ENCODE data around the gene HASPIN. TPM values are rescaled to one million over a fixed set of nuclear protein-coding genes. Genes with fewer than 3 reads are reported as not detected.

The HASPIN gene
- total RNA-seq, 4 donors from 2014 or later = 0.21 TPM; not detected in 3

- Histone ChIP-seq H3K36me3 (no peaks in the 10 kb centered on the region), H3K27ac (no peak overlapping the region), H3K9me3 (no peaks in the 10 kb centered on the region), H3K27me3 (peaks cover 0 to 7% of the 10 kb centered on the region in 2 donors), H3K4me3 (no peak overlapping the region), H3K4me1 (peaks cover 0 to 13% (median 7%) of the 10 kb centered on the region in 4 donors)
- DNase-seq (ENCODE audit: low spot score in 2 of 2) = no peak
- TF ChIP-seq EP300 (IDR thresholded peaks at IDR 0.05) (no peak), POLR2A (IDR thresholded peaks at IDR 0.05) (no peak), CTCF (IDR thresholded peaks at IDR 0.05) (no peak)
- WGBS, 2 donors = 71 to 80% methylated on average over 8 of the region's 8 CpGs
Measured at GRCh38 chr17:3735515-3735914, 11.8 kb downstream of the HASPIN start.

DNA sequence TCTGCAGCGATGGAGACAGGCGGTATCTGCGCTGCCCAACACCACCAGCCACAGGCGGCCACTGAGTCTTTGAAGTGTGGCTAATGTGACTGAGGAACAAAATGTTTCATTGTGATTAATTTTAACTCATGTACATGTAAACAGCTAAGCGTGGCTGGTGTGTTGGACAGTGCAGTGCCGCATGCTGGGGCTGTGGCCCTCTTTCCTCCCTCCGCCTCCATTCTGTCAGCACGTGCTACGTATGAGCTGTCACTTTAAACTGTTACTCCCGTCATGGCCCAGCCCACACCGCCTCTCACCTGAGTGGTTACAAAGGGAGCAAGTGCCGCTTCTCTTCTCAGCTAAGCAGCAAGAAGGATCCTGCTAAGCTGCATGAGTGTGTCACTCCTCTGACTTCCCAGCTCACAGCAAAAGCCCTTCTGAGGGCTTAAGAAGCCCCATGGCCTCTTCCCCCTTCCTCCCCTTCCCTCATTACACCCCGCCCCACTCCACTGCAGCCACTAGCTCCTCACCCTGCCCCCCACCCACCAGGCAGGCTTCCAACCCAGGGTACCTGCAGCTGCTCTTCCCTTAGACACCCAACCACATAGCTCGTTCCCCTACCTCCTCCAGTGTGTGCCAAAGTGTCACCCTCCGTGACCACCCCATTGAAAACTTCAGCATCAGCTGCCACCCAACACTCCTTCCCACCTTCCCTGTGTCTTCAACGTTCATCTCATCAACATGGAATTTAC lies 15.0 kb downstream of the HASPIN start:
- peak overlapping the region in 1 of 4 donors; percentile 20 for H3K27ac ChIP-seq
- DNase-seq (ENCODE audit: low spot score in 2 of 2) = no peak
- TF ChIP-seq CTCF (IDR thresholded peaks at IDR 0.05) (no peak), POLR2A (IDR thresholded peaks at IDR 0.05) (no peak), EP300 (IDR thresholded peaks at IDR 0.05) (no peak)
- H3K36me3 ChIP-seq = no peaks in the 10 kb centered on the region
- 51 to 67% methylated on average over 14 to 16 of the region's 16 CpGs for WGBS, 2 donors
- peaks cover 0 to 7% of the 10 kb centered on the region in 2 donors for H3K27me3 ChIP-seq
- no peak overlapping the region for H3K4me3 ChIP-seq
- H3K9me3 ChIP-seq = no peaks in the 10 kb centered on the region
- peaks cover 0 to 13% (median 7%) of the 10 kb centered on the region in 4 donors for H3K4me1 ChIP-seq

DNA sequence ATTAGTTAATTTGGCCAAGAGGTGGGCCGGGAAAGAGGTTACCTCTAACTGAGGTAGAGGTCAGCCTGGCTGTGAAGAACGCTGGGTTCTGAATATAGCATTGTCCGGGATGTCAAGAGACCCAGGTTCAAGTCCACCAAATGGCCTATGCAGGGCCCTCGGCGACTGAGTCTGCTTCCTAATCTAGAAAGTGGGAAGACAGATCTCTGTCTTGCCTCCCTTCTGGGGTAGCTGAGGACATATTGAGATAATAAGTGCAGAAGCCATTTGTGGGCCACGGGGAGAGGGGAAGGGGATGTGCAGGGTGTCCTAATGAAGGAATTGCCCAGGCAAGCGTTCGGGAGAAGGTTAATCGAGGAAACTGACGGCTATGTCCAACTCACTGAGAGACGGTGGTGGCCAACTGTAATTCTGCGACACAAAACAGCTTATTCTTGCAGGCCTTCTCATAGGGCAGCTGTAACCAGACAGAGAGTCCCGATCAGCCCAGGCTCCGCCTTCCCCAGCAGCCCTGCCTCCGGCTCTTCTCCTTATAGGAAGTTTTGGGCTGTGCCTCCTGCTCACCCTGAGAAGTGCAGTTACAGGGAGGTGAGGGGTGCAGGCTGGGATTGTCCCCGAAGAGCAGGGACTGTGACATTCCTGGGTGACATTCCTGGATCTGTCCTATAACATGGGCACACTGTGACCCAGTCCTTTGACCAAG lies 15.9 kb downstream of the HASPIN start:
- H3K4me3 ChIP-seq = no peak overlapping the region
- no peak for DNase-seq (ENCODE audit: low spot score in 2 of 2)
- 76 to 78% methylated on average over 16 of the region's 16 CpGs for WGBS, 2 donors
- no peak overlapping the region for H3K27ac ChIP-seq
- H3K9me3 ChIP-seq = no peaks in the 10 kb centered on the region
- peaks cover 0 to 7% of the 10 kb centered on the region in 2 donors for H3K27me3 ChIP-seq
- peaks cover 0 to 13% (median 7%) of the 10 kb centered on the region in 4 donors for H3K4me1 ChIP-seq
- no peaks in the 10 kb centered on the region for H3K36me3 ChIP-seq
- no peak for TF ChIP-seq EP300 (IDR thresholded peaks at IDR 0.05)
- no peak for TF ChIP-seq POLR2A (IDR thresholded peaks at IDR 0.05)
- no peak for TF ChIP-seq CTCF (IDR thresholded peaks at IDR 0.05)

DNA sequence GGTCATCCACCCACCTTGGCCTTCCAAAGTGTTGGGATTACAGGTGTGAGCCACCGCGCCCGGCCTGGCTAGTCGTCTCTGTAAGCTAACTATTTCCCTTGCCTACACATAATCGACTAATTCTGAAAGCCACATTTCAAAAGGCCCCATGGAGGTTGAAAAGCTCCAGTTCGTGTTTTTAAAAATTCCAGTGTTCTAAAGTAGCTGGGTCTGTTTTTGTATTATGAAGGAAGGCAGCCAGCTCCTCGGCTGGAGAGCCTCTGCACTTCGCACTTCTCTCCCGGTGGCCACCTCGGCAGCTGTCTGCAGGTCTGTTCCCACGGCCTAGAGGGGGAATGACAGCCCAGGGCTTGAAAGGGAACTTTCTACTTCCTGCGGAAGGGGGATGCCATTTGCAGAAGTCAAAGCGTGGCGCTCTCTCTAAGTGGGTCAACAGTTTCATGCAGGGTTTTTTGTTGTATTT lies 16.9 kb downstream of the HASPIN start:
- DNase-seq (ENCODE audit: low spot score in 2 of 2) = no peak
- H3K27me3 ChIP-seq = peaks cover 0 to 7% of the 10 kb centered on the region in 2 donors
- no peaks in the 10 kb centered on the region for H3K9me3 ChIP-seq
- H3K36me3 ChIP-seq = no peaks in the 10 kb centered on the region
- TF ChIP-seq POLR2A (IDR thresholded peaks at IDR 0.05) (no peak), EP300 (IDR thresholded peaks at IDR 0.05) (no peak), CTCF (IDR thresholded peaks at IDR 0.05) (no peak)
- H3K27ac ChIP-seq = no peak overlapping the region
- H3K4me1 ChIP-seq = peaks cover 0 to 13% (median 7%) of the 10 kb centered on the region in 4 donors
- 55 to 59% methylated on average over 14 of the region's 14 CpGs for WGBS, 2 donors
- H3K4me3 ChIP-seq = no peak overlapping the region

DNA sequence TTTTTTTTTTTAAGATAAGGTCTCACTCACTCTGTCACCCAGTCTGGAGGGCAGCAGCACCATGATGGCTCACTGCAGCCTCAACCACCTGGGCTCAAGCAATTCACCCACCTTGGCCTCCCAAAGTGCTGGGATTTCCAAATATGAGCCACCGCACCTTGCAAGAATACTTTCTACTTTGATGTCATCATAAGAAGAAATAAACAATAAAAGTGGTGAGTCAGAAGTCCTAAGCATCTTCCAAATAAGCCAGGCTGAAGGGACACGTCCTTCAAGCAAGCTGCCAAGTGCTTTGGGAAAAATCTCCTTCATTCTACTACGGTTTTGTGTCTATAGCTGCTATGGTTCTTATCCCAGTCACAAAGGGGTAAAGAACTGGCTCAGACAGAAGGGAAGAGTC lies 20.3 kb downstream of the HASPIN start:
- TF ChIP-seq EP300 (IDR thresholded peaks at IDR 0.05) = no peak
- TF ChIP-seq POLR2A (IDR thresholded peaks at IDR 0.05) = no peak
- no peak for TF ChIP-seq CTCF (IDR thresholded peaks at IDR 0.05)
- Histone ChIP-seq H3K27ac (no peak overlapping the region), H3K27me3 (no peaks in the 10 kb centered on the region), H3K36me3 (no peaks in the 10 kb centered on the region), H3K9me3 (no peaks in the 10 kb centered on the region), H3K4me1 (no peaks in the 10 kb centered on the region), H3K4me3 (no peak overlapping the region)
- WGBS, 2 donors = 66 to 73% methylated on average over 3 of the region's 3 CpGs
- no peak for DNase-seq (ENCODE audit: low spot score in 2 of 2)
